Spleen (tissue), 7 donors: ENCODE measurements around the gene WDR26.

Experiments
- POLR2A ChIP-seq, 3 donors: fragments of 450-650 bp; IDR thresholded peaks; one replicate each; pipeline ENCODE4 v1.5.1; 2017; ENCODE audit warnings: antibody characterized with exemption in 3 of 3, mild to moderate bottlenecking in 1 of 3
- POLR2AphosphoS5 ChIP-seq, 3 donors: sonication (generic); formaldehyde crosslinking; IDR thresholded peaks; one replicate each; pipeline ENCODE4 v1.5.1; 2017; ENCODE audit warnings: antibody characterized with exemption in 3 of 3
- TF ChIP-seq, protein P1 (sequence below), 11 experiments: fragments of 200-600 bp in 7 of 11; fragments of 450-650 bp in 4 of 11; sonication (generic) in 4 of 11; IDR thresholded peaks in 8 of 11; conservative IDR thresholded peaks in 3 of 11; 1 replicate in 7 of 11; 2 replicates in 4 of 11; pipeline versions ENCODE4 v1.4.0 to v1.8.0; 2016 to 2021; ENCODE audit warnings: antibody characterized with exemption in 11 of 11, inconsistent platforms in 4 of 11, mild to moderate bottlenecking in 1 of 11
- donor health status: DM: no; HTN: no; CAD: no; lungs with moderate emphysema.
- donor health status: DM: no; HTN: no; CAD: no.
- donor health status: DM: no; HTN: no; CAD: no.

DNA sequence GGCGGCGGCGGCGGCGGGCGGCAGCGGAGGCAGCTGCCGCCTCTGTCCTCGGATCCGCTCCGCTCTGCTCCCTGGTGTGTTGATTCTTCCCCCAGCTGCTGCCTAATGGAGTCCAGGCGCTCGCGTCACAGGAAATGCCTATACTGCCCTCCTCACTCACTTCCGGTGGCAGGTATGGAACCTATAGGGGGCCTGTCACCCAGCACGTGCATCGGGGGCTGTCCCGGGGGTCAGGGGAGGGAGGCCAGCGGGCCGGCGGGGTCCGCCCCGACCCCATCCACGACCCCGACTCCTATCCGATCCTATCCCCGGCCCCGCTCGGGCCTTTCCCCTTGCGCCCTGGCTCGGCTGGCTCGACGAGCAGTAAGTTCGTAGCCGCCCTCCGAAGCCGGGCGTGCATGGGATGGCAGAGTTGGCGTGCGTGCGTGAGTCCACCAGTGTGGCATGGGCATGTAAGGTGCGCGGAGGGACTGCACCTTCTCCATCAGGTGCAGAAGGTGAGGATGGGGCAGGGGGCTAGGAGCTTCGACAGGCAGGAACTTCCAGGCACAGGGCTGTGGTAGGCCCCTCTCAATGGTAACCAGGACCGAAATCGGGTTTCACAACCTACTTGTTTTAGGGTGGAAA, at the start of gene WDR26:
- TF ChIP-seq POLR2A (IDR thresholded peaks at IDR 0.05) (peak in 1 of 3 donors; percentile 66), POLR2AphosphoS5 (IDR thresholded peaks at IDR 0.05) (peak; percentile 86 to 96 (median 89))
- TF ChIP-seq, protein P1, sequence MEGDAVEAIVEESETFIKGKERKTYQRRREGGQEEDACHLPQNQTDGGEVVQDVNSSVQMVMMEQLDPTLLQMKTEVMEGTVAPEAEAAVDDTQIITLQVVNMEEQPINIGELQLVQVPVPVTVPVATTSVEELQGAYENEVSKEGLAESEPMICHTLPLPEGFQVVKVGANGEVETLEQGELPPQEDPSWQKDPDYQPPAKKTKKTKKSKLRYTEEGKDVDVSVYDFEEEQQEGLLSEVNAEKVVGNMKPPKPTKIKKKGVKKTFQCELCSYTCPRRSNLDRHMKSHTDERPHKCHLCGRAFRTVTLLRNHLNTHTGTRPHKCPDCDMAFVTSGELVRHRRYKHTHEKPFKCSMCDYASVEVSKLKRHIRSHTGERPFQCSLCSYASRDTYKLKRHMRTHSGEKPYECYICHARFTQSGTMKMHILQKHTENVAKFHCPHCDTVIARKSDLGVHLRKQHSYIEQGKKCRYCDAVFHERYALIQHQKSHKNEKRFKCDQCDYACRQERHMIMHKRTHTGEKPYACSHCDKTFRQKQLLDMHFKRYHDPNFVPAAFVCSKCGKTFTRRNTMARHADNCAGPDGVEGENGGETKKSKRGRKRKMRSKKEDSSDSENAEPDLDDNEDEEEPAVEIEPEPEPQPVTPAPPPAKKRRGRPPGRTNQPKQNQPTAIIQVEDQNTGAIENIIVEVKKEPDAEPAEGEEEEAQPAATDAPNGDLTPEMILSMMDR (IDR thresholded peaks at IDR 0.05 in 8 of 11, conservative IDR thresholded peaks at IDR 0.05 in 3 of 11) = peak in 4 of 11 experiments; percentile 27 to 38 (median 33)
